Activated CD4-positive, alpha-beta T cell treated with anti-CD3 and anti-CD28 coated beads, Interleukin-2, amount 10 ng/mL, durations not matched to agents 24 days and 14 days (primary cell): ENCODE results near the gene ATG4D. TPM values are rescaled to one million over a fixed set of nuclear protein-coding genes. Genes with fewer than 3 reads are reported as not detected.

Experiments
- DNase-seq: peaks from one replicate; pipeline ENCODE4 v3.0.0; 2022
- H3K27ac Mint-ChIP-seq: one replicate; pipeline ENCODE4 v1.8.0; 2022; ENCODE audit warnings: mild to moderate bottlenecking, mixed read lengths
- H3K27me3 Mint-ChIP-seq: one replicate; pipeline ENCODE4 v1.8.0; 2022; ENCODE audit warnings: mixed read lengths
- H3K36me3 Mint-ChIP-seq: one replicate; pipeline ENCODE4 v1.8.0; 2022; ENCODE audit warnings: low read depth, mild to moderate bottlenecking, mixed read lengths
- H3K4me1 Mint-ChIP-seq: one replicate; pipeline ENCODE4 v1.8.0; 2021; ENCODE audit warnings: mixed read lengths
- H3K4me3 Mint-ChIP-seq: one replicate; pipeline ENCODE4 v1.8.0; 2022; ENCODE audit warnings: mild to moderate bottlenecking, moderate library complexity, mixed read lengths
- H3K9me3 Mint-ChIP-seq: one replicate; pipeline ENCODE4 v1.8.0; 2021; ENCODE audit warnings: mixed read lengths
- intact Hi-C: fragments of 100-400 bp; cut with micrococcal nuclease; formaldehyde crosslinking; loops from one replicate; pipeline ENCODE4 v1.15.1; 2023
- total RNA-seq: library from RNA; stranded (reverse); gene quantifications from 2 replicates; pipeline ENCODE4 v1.2.3, GENCODE V29; 2022

Gene ATG4D
- total RNA-seq, 1 donor from 2014 or later = 40.8 TPM

DNA sequence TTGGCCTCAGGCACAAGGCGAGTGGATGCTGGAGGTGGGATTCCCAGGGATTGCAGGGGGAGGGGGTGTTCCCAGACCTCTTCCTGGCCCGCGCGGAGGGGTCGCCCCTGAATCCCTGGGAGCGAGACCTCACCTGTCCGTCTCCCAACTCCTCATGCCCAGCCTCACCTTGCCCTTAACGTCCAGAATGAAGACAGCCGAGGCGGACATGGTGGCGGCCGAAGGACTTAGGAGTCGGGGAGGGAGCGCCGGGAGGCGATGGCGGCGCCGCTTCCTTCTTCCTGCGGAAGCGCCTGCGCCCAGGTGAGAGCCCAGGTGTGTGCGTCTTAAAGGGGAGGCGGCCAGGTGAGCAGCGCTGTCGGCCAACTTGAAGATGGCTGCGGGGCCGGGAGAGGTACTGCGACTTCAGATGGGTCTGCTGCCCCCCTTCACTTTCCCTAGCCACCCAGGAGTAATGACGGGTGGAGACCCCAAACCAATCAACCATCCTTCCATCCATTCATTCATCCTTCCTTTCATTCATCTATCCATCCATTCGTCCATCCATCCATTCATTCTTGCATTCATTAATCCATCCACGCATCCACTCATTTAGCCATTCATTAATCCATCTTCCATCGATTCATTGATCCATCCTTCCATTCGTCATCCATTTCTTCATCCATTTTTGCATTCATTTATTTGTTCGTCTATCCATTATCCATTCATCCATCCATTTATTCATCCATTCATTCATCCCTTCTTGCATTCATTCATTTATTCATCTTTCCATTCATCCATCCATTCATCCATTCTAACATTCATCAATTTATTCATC is 43.5 kb downstream of the ATG4D start, which contains the start of gene AP1M2:
Gene AP1M2 (minus strand): TSS at position 291 of the 817 bp plus-strand sequence. CDS start 81 bp downstream, at position 210.
- H3K27ac Mint-ChIP-seq = no peak within 1 kb of the TSS
- H3K4me3 Mint-ChIP-seq = no peak within 1 kb of the TSS
- peaks cover 3% of the 10 kb centered on the region for H3K36me3 Mint-ChIP-seq
- DNase-seq = no peak
- peaks cover 23% of the 10 kb centered on the region for H3K27me3 Mint-ChIP-seq
- peaks cover 7% of the 10 kb centered on the region for H3K9me3 Mint-ChIP-seq
- intact Hi-C loops = no loop called here
- peaks cover 9% of the 10 kb centered on the region for H3K4me1 Mint-ChIP-seq

DNA sequence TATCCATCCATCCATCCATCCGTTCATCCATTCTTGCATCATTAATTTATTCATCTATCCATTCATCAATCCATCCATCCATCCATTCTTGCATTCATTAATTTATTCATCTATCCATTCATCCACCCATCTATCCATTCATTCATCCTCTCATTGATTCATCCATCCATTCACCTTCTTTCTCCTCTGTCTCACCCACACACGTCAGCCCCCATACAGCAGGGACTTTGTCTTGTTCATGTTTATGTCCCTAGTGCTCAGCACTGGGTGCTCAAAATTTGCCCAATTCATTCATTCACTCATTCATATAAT is 44.1 kb downstream of the ATG4D start:
- intact Hi-C loops = no loop called here
- Mint-ChIP-seq H3K4me3 (no peak overlapping the region), H3K27ac (no peak overlapping the region), H3K27me3 (peaks cover 23% of the 10 kb centered on the region), H3K4me1 (peaks cover 9% of the 10 kb centered on the region), H3K36me3 (peaks cover 3% of the 10 kb centered on the region), H3K9me3 (peaks cover 7% of the 10 kb centered on the region)
- DNase-seq = no peak

DNA sequence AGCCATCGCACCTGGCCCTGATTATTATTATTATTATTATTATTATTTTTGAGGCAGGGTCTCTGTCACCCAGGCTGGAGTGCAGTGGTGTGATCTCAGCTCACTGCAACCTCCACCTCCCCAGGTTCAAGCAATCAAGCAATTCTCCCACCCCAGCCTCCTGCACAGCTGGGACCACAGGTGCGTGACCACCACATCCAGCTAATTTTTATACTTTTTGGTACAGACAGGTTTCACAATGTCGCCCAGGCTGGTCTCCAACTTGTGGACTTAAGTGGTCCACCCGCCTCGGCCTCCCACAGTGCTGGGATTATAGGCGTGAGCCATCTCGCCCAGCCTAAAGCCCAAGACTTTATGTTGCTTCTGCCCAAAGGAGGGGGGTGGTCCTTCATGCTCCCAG is 49.4 kb downstream of the ATG4D start:
- H3K9me3 Mint-ChIP-seq = no peaks in the 10 kb centered on the region

DNA sequence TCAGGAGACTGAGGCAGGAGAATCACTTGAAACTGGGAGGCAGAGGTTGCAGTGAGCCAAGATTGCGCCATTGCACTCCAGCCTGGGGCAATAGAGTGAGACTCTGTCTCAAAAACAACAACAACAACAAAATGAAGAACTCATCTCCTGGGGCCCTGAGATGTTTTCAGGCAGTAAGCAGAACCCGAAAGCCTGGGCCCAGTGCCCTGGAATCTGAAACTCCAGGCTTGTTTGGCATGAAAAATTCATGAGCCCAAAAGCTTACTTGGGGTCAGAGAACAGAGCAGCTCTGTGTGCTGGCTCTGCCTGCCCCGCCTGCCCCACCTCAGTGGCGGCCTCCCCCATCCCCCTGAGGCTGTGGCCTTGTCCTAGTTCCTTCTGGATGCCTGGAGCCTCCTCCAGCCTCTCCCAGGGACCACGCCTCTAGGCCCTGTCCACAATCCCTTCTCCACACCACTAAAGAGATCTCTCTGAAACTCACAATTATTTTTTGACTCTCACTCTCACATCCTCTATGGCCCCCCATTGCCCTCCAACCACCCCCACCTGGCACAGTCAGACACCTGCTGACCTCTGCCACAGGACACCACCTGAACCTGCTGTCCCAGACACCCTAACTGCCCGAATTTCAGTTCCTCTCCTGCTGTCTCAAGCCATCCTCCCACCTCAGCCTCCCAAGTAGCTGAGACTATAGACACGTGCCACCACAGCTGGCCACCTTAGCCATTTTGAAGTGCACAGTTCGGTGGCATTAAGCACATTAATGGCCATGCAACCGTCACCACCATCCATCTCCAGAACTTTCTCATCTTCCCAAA is 50.3 kb downstream of the ATG4D start:
- no peaks in the 10 kb centered on the region for H3K36me3 Mint-ChIP-seq
- no peaks in the 10 kb centered on the region for H3K9me3 Mint-ChIP-seq
- peaks cover 18% of the 10 kb centered on the region for H3K4me1 Mint-ChIP-seq
- DNase-seq = no peak
- peaks cover 4% of the 10 kb centered on the region for H3K27me3 Mint-ChIP-seq
- H3K4me3 Mint-ChIP-seq = no peak overlapping the region
- peak overlapping the region; percentile 65 for H3K27ac Mint-ChIP-seq
- intact Hi-C loops = no loop called here

More for the DNA sequence above, 49.4 kb downstream of the ATG4D start:
- no peak overlapping the region for H3K27ac Mint-ChIP-seq
- no peak overlapping the region for H3K4me3 Mint-ChIP-seq
- intact Hi-C loops = no loop called here
- H3K27me3 Mint-ChIP-seq = peaks cover 2% of the 10 kb centered on the region
- peaks cover 18% of the 10 kb centered on the region for H3K4me1 Mint-ChIP-seq
- DNase-seq = no peak
- H3K36me3 Mint-ChIP-seq = no peaks in the 10 kb centered on the region

DNA sequence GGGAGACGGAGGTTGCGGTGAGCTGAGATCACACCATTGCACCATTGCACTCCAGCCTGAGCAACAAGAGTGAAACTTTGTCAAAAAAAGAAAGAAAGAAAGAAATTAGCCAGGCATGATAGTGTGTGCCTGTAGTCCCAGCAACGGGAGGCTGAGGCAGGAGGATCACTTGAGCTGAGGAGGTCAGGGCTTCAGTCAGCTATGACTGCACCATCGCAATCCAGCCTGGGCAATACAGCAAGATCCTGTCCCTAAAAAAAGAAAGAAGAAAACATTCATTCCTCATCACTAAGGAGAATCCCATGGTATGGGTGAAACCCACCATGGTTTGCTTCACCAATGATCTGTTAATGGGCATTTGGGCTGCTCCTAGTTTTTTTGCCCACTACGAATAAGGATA is 56.4 kb downstream of the ATG4D start:
- Mint-ChIP-seq H3K27me3 (peaks cover 12% of the 10 kb centered on the region), H3K4me3 (peak overlapping the region; percentile 23), H3K4me1 (peaks cover 32% of the 10 kb centered on the region), H3K27ac (no peak overlapping the region), H3K9me3 (no peaks in the 10 kb centered on the region), H3K36me3 (peaks cover 8% of the 10 kb centered on the region)
- no peak for DNase-seq
- intact Hi-C loops = no loop called here

DNA sequence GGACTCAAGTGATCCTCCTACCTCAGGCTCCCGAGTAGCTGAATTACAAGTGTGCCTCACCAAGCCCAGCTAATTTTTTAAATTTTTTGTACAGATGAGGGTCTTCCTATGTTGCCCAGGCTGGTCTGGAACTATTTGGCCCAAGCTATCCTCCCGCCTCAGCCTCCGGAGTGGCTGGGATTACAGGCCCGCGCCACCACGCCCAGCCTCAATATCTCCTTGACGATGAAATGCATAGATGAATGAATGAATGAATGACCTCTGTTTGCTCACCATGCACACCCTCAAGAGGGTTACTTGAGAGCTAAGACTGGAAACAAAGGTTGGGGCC is 58.3 kb downstream of the ATG4D start:
- Mint-ChIP-seq H3K4me3 (peak overlapping the region; percentile 74), H3K27me3 (peaks cover 12% of the 10 kb centered on the region), H3K36me3 (peaks cover 8% of the 10 kb centered on the region), H3K27ac (peak overlapping the region; percentile 80), H3K9me3 (no peaks in the 10 kb centered on the region), H3K4me1 (peaks cover 20% of the 10 kb centered on the region)
- intact Hi-C loops = loop anchor here (1.0 kb wide), 2 partner anchors 36 to 52 kb away; partner anchors contain the start of genes ILF3 and KRI1
- DNase-seq = no peak

DNA sequence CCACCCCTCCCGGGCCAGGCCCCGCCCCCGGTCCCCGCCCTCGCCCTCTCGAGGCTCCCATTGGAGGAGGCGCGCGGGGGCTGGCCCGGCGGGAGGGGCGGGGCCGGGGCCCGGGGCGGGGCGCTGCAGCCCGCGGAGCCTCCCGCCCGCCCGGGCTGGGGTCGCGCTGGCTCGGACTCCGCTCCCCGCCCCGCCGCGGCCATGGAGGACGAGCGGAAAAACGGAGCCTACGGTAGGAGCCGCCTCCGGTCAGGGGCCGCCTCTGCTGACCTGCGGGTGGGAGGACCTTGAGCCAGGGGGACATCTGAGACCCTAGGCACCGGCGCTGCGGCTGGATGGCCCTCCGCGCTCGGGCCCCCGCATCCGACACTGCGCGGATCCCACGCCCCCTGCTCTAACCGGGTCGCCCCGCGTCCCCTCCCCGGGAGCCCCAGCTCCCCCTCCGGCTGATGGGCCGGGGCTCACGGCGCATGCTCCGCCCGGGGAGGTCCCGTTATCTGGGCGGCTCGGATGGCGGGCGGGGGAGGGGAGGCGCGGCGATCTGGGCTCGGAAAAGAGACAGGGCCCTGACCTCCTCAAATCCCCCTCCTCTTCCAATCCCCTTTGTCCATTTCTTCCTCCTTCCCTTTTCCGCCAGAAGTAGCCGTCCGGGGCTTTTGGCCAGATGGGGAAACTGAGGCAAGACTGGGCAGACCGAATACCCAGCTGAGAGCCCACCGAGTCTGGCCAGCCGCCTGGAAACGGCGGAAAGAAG is 58.8 kb downstream of the ATG4D start:
- peaks cover 19% of the 10 kb centered on the region for H3K4me1 Mint-ChIP-seq
- peak overlapping the region; percentile 100 for H3K27ac Mint-ChIP-seq
- peak overlapping the region; percentile 99 for H3K4me3 Mint-ChIP-seq
- H3K9me3 Mint-ChIP-seq = no peaks in the 10 kb centered on the region
- intact Hi-C loops = loop anchor here (1.0 kb wide), 3 partner anchors 7 to 52 kb away; partner anchors contain the start of genes ILF3 and KRI1
- peaks cover 8% of the 10 kb centered on the region for H3K36me3 Mint-ChIP-seq
- peaks cover 12% of the 10 kb centered on the region for H3K27me3 Mint-ChIP-seq
- DNase-seq = peak; percentile 95

Other genes starting within 250 kb of the ATG4D start
- gene ZGLP1, start 234.1 kb upstream of the ATG4D start, total RNA-seq = 2.0 and 2.8 TPM in 2 replicates
- 23.9 and 24.9 TPM in 2 replicates for gene FDX2, start 227.9 kb upstream of the ATG4D start, total RNA-seq
- 96.1 and 108 TPM in 2 replicates for gene RAVER1, start 210.4 kb upstream of the ATG4D start, total RNA-seq
- 104 and 108 TPM in 2 replicates for gene ICAM3, start 204.3 kb upstream of the ATG4D start, total RNA-seq
- 244 and 255 TPM in 2 replicates for gene TYK2, start 163.3 kb upstream of the ATG4D start, total RNA-seq
- gene CDC37, start 140.4 kb upstream of the ATG4D start, total RNA-seq = 304 and 310 TPM in 2 replicates
- 55.3 and 58.0 TPM in 2 replicates for gene PDE4A, start 123.4 kb upstream of the ATG4D start, total RNA-seq
- 81.0 and 82.1 TPM in 2 replicates for gene KEAP1, start 40.5 kb upstream of the ATG4D start, total RNA-seq
- not detected in 2 replicates for gene S1PR5, start 26.5 kb upstream of the ATG4D start, total RNA-seq
- gene KRI1, start 22.1 kb downstream of the ATG4D start, total RNA-seq = 84.0 and 90.6 TPM in 2 replicates
- gene CDKN2D, start 25.1 kb downstream of the ATG4D start, total RNA-seq = 41.0 and 44.2 TPM in 2 replicates
- not detected in 2 replicates for gene AP1M2, start 43.4 kb downstream of the ATG4D start, total RNA-seq
- 85.5 and 98.6 TPM in 2 replicates for gene SLC44A2, start 81.6 kb downstream of the ATG4D start, total RNA-seq
- 588 TPM in 2 replicates for gene ILF3, start 110.4 kb downstream of the ATG4D start, total RNA-seq
- 86.0 and 95.2 TPM in 2 replicates for gene QTRT1, start 157.5 kb downstream of the ATG4D start, total RNA-seq
- 198 and 211 TPM in 2 replicates for gene DNM2, start 174.2 kb downstream of the ATG4D start, total RNA-seq